ENCODE data around the gene KCNH2.

DNA sequence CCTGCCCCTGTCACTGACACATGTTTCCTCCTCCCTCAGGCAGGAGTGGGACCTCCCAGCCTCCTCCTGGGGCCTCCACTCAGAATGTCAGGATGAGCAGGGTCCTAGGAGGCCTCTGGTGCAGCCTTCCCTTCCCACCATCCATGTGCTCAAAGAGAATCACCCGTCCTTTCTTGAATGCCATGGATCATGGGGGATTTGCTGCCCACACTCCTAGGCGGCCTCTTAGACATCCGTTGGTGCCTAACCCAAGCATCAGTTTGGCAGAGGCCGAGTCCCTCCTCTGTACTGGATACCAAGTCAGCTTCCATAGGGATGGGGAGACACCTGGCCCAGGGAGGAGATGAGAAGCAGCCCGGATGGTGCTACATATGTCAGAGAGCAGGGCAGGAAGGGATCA lies 19.7 kb upstream of the KCNH2 start:
- TF ChIP-seq EZH2 (IDR thresholded peaks at IDR 0.05; ENCODE audit: borderline replicate concordance, insufficient read depth, low read depth, low read length, poor library complexity, severe bottlenecking): no peak
- TF ChIP-seq, protein P1, sequence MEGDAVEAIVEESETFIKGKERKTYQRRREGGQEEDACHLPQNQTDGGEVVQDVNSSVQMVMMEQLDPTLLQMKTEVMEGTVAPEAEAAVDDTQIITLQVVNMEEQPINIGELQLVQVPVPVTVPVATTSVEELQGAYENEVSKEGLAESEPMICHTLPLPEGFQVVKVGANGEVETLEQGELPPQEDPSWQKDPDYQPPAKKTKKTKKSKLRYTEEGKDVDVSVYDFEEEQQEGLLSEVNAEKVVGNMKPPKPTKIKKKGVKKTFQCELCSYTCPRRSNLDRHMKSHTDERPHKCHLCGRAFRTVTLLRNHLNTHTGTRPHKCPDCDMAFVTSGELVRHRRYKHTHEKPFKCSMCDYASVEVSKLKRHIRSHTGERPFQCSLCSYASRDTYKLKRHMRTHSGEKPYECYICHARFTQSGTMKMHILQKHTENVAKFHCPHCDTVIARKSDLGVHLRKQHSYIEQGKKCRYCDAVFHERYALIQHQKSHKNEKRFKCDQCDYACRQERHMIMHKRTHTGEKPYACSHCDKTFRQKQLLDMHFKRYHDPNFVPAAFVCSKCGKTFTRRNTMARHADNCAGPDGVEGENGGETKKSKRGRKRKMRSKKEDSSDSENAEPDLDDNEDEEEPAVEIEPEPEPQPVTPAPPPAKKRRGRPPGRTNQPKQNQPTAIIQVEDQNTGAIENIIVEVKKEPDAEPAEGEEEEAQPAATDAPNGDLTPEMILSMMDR (IDR thresholded peaks at IDR 0.05): no peak
